DMS53 (cell line): ENCODE measurements around the gene CARD10.
"Not testable (repeated sequence)": the region's sequence is repeated elsewhere in the genome, so short reads cannot be mapped to it uniquely, and the experiment has no call there.

Experiments
- DNase-seq: peaks from one replicate; lab custom pipeline; 2025; lab: John Stamatoyannopoulos, UW

CARD10 gene

DNA sequence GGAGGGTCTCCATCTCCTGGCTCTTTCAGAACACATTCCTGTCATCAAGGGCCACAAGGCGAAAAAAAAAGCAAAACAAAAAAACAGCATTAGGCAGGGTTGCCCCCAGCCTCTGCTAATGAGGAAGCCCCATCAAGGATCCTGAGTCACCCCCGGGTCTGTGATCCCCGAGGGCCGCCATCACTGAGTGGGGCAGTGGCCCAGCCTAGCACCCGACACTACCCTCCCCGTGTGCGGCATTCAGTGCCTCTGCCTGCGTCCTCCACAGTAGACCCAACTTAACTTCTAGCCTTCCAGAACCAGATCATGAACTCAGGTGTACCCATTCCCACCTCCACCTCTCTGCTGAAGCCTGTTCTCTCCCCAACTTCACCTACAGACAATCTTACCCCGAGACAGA lies 34.5 kb upstream of the CARD10 start:
- DNase-seq: no peak

- no peak for DNase-seq
Observed at GRCh38 chr22:37552524-37553163, 33.4 kb upstream of the CARD10 start.

GRCh38 chr22:37551981-37552380 lies 32.8 kb upstream of the CARD10 start:
- no peak for DNase-seq

- not testable (repeated sequence) for DNase-seq
Observed at GRCh38 chr22:37550921-37551320, 31.7 kb upstream of the CARD10 start.

- no peak for DNase-seq
Observed at GRCh38 chr22:37549704-37550059, 30.5 kb upstream of the CARD10 start.

- DNase-seq: no peak
Observed at GRCh38 chr22:37547251-37547741, 28.1 kb upstream of the CARD10 start.

DNA sequence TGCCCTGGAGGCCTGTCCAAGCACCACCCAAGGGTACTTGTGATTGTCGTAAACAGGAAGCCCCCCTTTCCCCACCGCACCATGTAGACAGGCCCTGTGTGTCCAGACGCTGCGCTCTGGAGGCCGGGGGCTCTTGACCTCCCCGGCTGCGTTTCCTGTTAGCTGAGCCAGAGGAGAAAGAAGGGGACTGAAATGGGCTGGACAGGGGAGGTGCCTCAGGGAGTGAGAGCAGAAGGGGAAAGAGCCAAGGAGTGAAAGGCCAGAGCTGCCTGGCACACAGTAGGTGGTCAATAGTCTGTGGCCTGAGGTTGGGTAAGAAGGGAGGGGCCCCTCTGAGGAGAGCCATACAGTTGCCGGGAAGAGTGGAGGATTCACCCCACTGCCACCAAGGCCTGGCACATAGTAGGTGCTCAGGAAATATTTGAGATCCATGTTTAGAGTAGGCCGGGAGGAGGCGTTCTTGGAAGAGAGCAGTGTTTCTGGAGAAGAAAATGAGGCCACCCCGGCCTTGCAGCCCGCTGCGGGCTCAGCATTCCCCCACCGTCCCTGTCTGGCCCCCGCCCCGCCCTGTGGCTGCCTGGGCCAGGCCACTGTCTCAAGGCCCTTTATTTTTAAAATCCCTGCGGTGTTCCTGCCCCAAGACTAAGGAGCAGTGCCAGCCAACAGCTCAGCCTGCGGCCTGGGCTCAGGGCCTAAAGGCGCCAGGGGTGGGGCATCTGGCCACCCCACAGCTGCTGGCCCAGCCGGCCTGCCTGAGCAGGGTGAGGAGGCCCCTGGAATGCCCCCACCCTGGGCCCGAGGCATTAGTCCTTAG lies 27.4 kb upstream of the CARD10 start:
- DNase-seq: no peak

DNA sequence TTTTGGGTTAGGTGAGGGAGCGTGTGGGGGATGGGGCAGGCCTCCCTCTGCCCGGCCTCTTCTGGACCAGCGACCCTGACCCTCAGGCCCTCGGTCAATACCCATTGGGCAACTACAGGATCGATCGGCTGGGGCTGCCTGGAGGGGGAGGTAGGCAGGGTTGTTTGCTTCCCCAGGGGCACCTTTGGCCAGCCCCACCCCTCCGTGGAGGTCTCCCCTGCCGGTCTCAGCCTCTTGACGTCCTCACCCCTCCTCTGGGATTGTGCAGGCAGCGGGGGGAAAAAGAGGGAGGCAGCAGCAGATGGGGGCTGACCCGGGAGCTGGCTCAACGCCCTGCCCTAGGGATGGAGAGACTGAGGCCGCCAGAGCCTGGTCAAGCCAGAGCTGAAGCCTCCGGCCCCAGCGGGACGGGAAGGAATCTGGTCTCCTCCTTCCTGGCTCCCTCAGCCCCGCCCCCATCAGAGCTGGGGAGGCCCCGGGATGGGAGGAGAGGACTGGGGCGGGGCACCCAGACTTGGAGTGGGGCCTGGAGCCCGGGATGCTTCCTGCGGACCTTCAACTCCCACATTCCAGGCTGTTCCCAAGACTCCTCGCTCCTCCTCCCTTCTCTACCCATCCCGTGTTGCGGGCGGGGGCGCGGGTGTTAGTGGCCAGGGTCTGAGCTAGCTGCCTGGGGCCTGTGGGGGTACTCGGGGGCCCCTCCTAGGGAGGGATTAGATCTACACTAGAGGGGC lies 26.7 kb upstream of the CARD10 start:
- no peak for DNase-seq

GRCh38 chr22:37544955-37545702 lies 25.9 kb upstream of the CARD10 start:
- peak; percentile 55 for DNase-seq

DNA sequence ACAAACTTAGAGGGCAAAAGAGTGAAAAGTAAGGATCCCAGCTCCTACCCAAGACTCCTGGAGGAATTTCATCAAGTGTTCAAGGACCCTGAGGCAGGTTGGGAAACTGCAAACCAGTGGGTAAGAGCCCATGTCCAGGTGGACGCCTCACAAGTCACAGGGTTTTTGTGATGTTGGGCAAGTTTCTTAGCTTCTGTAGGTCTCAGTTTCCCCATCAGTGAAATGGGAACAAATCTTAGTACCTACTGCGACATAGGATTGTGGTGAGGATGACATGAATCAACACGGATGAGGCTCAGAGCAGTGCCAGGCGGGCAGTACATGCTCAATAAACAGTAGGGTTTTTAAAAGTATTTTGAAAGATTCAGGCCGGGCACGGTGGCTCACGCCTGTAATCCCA lies 23.7 kb upstream of the CARD10 start:
- no peak for DNase-seq

DNA sequence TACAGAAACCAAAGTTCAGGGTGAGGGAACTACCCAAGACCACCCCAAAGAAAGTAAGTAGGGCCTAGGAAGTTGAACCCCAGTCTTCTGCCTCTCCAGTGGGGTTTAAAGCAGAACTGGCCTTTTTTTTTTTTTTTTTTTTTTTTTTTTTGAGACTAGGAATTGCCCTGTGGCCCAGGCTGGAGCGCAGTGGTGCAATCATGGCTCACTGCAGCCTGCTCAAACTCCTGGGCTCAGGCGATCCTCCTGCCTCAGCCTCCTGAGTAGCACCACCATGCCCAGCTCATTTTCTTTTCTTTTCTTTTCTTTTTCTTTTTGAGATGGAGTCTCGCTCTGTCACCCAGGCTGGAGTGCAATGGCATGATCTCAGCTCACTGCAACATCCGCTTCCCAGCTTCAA lies 23.2 kb upstream of the CARD10 start:
- DNase-seq: not testable (repeated sequence)

DNA sequence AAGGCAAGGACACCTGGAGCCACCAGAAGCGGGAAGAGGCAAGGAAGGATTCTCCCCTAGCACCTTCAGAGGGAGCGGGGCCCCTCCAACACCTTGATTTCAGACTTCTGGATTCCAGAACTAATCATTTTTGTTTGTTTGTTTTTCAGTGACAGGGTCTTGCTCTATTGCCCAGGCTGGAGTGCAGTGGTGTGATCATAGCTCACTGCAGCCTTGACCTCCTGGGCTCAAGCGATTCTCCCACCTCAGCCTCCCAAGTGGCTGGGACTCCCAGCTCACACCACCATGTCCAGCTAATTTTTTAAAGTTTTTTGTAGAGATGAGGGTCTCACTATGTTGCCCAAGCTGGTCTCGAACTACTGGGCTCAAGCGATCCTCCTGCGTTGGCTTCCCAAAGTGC lies 20.6 kb upstream of the CARD10 start:
- DNase-seq: not testable (repeated sequence)

DNA sequence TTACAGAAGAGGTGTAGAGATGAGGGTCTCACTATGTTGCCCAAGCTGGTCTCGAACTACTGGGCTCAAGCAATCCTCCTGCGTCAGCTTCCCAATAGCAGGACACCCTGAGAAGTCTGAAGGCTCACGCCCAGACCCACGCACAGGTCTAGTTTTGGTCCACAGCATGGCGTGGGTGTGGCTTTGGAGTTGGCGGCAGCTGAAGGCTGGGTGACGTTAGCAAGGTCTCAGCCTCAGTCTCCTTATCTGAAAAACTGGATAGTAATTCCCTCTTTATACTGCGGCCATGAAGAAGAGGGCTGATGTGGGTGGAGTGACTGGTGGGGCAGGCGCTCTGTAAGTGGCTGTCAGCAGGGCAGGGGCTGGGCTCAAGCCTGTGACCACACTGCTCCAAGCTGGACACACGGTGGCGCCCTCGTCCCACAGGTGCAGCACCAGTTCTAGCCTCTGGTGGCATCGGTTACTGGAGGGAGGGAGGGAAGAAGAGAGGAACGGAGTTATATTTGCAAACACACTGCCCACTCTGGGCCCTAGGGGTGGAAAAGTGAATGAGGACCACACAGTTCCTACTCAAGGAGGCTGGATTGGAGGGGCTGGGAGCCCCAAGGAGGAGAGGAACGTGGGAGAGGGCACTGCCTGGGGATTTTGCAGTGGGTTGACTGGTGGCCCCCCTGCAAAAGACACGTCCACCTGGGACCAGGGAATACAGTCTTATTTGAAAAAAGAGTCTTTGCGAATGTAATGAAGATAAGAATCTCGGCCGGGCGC lies 19.6 kb upstream of the CARD10 start:
- DNase-seq: peak; percentile 84

- no peak for DNase-seq
Observed at GRCh38 chr22:37535159-37535558, 15.9 kb upstream of the CARD10 start.

DNA sequence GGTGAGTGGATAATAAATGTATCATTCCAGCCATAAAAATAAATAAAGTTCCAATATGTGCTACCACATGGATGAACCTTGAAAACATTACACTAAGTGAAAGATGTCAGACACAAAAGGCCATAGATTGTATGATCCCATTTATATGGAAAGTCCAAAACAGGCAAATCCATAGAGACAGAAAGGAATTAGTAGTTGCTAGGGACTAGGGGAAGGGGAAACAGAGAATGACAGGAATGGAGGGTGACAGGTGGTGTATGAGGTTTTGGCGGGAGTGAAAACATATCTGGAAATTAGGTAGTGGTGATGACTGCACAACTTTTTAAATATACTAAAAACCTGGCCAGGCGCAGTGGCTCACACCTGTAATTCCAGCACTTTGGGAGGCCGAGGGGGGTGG lies 15.2 kb upstream of the CARD10 start:
- DNase-seq: no peak

DNA sequence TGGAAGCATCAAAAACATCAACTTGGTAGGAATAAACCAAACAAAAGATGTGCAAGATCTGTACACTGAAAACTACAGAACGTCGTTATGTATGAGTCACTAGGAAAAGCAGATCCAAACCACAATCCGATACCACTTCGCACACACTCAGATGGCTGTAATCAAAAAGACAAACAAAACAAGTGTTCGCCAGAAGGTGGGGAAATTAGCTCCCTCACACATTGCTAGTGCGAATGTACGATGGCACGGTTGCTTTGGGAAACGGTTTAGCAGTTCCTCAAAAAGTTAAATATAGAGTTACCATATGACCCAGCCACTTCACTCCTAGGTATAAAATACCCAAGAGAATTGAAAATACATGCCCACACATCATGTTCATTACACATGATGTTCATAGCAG lies 14.8 kb upstream of the CARD10 start:
- DNase-seq: peak; percentile 69

- DNase-seq: peak; percentile 12
Observed at GRCh38 chr22:37529652-37530345, 10.6 kb upstream of the CARD10 start.

DNA sequence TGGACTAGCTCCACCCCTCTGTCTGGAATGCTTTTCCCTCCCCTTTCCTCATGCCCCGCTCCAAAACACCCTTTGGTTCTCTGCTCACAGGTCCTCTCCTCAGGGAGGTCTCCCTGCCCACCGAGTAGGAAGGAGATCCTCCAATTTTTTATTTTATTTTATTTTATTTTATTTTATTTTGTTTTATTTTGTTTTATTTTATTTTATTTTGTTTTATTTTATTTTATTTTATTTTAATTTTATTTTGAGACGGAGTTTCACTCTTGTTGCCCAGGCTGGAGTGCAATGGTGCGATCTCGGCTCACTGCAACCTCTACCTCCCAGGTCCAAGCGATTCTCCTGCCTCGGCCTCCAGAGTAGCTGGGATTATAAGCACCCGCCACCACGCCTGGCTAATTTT lies 8.7 kb upstream of the CARD10 start:
- not testable (repeated sequence) for DNase-seq

DNA sequence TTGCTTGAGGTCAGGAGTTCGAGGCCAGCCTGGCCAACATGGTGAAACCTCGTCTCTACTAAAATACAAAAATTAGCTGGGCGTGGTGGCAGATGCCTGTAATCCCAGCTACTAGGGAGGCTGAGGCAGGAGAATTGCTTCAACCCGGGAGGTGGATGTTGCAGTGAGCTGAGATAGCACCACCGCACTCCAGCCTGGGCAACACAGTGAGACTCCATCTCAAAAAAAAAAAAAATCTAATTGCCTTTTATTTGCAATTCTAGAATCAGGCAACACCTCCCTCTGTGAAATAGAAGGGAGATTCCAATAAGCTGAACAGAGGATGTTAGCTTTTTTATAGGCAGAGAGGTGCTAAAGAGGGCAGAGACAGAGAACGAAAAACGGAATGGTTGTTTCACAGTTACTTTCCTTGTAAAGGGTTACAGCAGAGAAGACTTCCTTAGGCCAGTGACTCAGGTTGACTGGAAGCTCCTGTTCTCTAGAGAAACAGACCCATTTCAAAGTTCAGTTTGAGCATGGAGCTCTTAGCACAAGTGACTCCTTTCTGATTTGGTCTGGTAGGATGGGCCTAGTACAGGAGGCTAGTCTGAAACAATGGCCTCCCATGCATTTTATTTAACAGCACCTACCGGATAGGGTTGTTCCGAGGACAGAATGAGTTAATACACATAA lies 8.0 kb upstream of the CARD10 start:
- DNase-seq: not testable (repeated sequence)

DNA sequence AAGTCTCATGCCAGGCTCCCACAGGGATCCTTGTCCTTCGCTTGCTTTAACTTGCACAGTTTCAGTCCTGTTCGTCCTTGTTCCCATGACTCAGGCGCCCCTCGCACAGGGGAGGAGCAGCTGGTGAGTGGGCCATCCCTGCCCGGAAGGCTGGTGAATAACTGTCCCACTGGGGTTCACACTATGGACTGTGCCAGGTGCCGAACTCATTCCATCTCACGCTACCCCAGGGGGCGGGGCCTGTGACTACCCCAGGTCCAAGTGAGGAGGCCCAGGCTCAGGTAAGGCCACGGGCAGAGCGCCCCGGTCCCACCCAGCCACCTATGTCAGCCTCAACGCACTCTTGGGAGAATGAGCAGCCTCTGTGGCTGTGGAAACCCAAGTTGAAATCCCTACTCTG lies 7.2 kb upstream of the CARD10 start:
- DNase-seq: no peak
